DND-41 (cell line): ENCODE data around the gene ARMC9.

Experiments
- CTCF ChIP-seq: IDR thresholded peaks from 2 replicates; pipeline ENCODE4 v1.5.1; 2012; ENCODE audit warnings: borderline replicate concordance, low read length, moderate library complexity, mild to moderate bottlenecking; ENCODE audit not compliant: poor library complexity, severe bottlenecking; ENCODE audit errors: extremely low read depth
- EZH2 ChIP-seq: IDR thresholded peaks from 3 replicates; pipeline ENCODE4 v1.6.1; 2012; ENCODE audit warnings: borderline replicate concordance, low read depth, mild to moderate bottlenecking, moderate library complexity, low read length, inconsistent platforms; ENCODE audit not compliant: severe bottlenecking

GRCh38 chr2:231188506-231189170, 9.8 kb upstream of the ARMC9 start:
- TF ChIP-seq CTCF (no peak), EZH2 (no peak)
